Forelimb muscle (tissue), 1 donor: ENCODE measurements around the gene TMBIM1. TPM values are rescaled to one million over a fixed set of nuclear protein-coding genes. Genes with fewer than 3 reads are reported as not detected.

ENCODE experiments used
- polyA plus RNA-seq: library from polyadenylated mRNA; unstranded; fragments of 120-200 nt; gene quantifications from one replicate; pipeline ENCODE4 v1.2.1, GENCODE V29; 2013; ENCODE audit not compliant: insufficient read length

Gene TMBIM1
- polyA plus RNA-seq, 1 donor = 81.3 TPM

Other genes with a start within 250 kb of the TMBIM1 start
- 0.16 TPM for gene RUFY4, start 223.2 kb downstream of the TMBIM1 start, polyA plus RNA-seq
- gene CXCR2, start 166.5 kb downstream of the TMBIM1 start, polyA plus RNA-seq = 0.18 TPM
- gene CXCR1, start 125.5 kb downstream of the TMBIM1 start, polyA plus RNA-seq = not detected
- gene ARPC2, start 75.3 kb downstream of the TMBIM1 start, polyA plus RNA-seq = 205 TPM
- 2.3 TPM for gene GPBAR1, start 31.5 kb downstream of the TMBIM1 start, polyA plus RNA-seq
- 87.4 TPM for gene AAMP, start 22.4 kb downstream of the TMBIM1 start, polyA plus RNA-seq
- gene PNKD, start 22.0 kb downstream of the TMBIM1 start, polyA plus RNA-seq = 47.4 TPM
- gene CATIP, start 64.4 kb upstream of the TMBIM1 start, polyA plus RNA-seq = 0.15 TPM
- 0.37 TPM for gene SLC11A1, start 89.8 kb upstream of the TMBIM1 start, polyA plus RNA-seq
- 95.5 TPM for gene CTDSP1, start 107.4 kb upstream of the TMBIM1 start, polyA plus RNA-seq
- not detected for gene VIL1, start 126.6 kb upstream of the TMBIM1 start, polyA plus RNA-seq